C4-2B (cell line): Measurements from ENCODE around the gene MAJIN.

Experiments
- H3K27ac ChIP-seq: fragments of 450-650 bp; 2 replicates; pipeline ENCODE4 v1.5.1; 2017
- ZFX ChIP-seq: fragments of 450-650 bp; IDR thresholded peaks from 2 replicates; pipeline ENCODE4 v1.6.1; 2017
- TF ChIP-seq, protein P1 (sequence below): fragments of 450-650 bp; conservative IDR thresholded peaks from 2 replicates; pipeline ENCODE4 v1.5.1; 2017; ENCODE audit warnings: mild to moderate bottlenecking

MAJIN gene

DNA sequence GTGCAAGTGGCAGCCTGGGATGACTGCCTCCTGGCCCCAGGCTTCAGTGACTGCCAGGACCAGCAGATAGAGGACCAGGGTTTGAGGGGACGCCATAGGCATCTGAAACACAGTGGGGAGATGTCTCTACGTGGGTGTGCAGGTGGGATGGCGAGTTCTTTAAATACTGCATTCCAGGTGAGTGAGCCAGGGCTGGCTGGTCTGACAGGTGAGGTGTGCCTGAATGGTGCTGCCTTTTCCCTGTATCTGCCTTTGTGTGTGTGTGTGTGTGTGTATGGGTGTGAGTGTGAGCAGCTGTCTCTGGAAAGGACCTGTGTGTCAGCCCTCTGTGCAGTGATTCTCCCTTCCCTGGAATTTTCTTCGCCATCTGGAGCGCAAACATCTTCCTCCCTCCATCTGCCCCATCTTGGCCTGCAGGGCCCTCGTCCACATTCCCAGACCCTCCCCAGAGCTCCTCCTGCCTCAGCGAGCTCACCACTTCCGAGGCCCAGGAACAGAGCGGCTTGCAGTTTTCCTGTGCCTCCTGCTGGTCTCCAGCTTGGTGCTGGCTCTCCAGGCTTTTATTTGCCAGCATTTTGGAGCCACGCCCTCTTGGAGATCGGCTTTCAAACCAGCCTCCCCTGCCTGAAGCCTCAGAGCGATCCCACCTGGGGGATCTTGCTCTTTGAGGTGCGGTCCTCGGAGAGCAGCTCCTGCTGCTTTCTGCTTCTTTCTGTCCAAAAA is 36.4 kb downstream of the MAJIN start, which contains the start of gene GPHA2:
Gene GPHA2, minus strand, starts transcription at position 535 of the 723 bp plus-strand sequence. Its CDS starts 433 bp downstream, at position 102.
- H3K27ac ChIP-seq = no peak within 1 kb of the TSS
- TF ChIP-seq, protein P1, sequence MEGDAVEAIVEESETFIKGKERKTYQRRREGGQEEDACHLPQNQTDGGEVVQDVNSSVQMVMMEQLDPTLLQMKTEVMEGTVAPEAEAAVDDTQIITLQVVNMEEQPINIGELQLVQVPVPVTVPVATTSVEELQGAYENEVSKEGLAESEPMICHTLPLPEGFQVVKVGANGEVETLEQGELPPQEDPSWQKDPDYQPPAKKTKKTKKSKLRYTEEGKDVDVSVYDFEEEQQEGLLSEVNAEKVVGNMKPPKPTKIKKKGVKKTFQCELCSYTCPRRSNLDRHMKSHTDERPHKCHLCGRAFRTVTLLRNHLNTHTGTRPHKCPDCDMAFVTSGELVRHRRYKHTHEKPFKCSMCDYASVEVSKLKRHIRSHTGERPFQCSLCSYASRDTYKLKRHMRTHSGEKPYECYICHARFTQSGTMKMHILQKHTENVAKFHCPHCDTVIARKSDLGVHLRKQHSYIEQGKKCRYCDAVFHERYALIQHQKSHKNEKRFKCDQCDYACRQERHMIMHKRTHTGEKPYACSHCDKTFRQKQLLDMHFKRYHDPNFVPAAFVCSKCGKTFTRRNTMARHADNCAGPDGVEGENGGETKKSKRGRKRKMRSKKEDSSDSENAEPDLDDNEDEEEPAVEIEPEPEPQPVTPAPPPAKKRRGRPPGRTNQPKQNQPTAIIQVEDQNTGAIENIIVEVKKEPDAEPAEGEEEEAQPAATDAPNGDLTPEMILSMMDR = no peak
- TF ChIP-seq ZFX = no peak

DNA sequence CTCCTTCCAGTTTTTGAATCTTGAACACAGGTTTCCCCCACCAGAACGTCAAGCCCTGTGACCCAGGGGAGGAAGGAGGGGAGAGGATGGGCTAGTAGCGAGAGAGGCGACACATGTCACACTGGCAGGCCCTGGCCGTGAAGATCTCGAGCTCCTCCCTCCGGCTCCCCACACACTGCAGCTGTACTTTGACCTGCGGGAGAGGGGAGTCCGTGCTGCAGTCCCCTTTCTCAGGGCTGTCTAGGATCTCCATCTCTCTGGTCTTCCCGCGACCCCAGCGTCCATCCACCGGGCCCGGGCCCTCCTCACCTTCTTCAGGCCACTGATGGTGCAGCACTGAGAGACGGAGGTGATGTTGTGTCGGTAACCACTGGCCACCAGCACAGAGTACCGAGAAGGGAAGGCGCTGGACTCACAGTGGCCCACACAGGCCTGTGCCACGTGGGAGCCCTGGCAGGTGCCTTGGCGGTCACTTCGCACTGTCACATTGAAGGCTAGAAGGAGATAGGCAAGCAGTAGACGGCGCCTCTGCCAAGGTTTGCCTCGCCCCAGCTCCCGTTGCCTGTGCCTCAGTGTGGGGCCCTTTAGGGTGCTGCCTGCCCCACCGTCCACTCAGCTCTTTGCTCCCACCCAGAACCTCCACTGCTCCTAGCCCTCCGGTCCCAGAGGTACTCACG is 37.1 kb downstream of the MAJIN start:
- TF ChIP-seq ZFX = no peak
- TF ChIP-seq, protein P1 = no peak
- H3K27ac ChIP-seq = no peak overlapping the region

DNA sequence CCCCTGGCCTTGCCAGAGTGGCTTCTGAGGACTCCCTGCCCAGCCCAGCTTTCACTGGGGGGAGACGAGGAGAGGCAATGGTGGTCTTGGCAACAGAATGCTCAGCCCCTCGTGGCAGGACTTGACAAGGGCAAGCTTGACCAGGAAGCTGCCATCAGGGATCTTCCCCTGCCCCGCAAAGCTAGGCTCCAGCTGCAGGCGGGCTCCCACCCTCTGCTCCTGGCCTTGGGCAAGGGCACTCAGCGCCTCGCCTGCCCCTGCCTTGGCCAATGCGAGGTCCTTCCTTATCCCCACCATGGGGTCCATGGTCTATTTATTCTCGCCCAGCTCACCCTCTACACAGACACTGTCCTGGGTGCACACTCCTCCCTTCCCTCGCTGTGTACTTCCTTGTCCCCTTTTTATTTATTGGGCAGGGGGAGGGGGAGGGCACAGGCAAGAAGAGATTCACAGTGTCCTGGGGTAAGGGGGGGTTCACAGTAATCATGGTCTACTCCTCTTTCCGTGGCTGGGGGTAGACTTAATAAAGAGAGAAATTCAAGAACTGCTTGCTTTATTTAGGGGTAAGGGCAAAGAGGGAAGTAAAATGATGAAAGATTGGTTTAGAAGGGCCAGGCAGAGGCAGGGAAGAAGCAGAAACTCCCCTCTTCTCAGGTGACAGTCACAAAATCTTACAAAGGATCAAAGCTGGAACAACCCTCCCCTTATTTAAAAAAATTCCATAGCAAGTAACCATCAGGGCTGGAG is 37.8 kb downstream of the MAJIN start:
- H3K27ac ChIP-seq = no peak overlapping the region
- TF ChIP-seq, protein P1 = no peak
- TF ChIP-seq ZFX = no peak

DNA sequence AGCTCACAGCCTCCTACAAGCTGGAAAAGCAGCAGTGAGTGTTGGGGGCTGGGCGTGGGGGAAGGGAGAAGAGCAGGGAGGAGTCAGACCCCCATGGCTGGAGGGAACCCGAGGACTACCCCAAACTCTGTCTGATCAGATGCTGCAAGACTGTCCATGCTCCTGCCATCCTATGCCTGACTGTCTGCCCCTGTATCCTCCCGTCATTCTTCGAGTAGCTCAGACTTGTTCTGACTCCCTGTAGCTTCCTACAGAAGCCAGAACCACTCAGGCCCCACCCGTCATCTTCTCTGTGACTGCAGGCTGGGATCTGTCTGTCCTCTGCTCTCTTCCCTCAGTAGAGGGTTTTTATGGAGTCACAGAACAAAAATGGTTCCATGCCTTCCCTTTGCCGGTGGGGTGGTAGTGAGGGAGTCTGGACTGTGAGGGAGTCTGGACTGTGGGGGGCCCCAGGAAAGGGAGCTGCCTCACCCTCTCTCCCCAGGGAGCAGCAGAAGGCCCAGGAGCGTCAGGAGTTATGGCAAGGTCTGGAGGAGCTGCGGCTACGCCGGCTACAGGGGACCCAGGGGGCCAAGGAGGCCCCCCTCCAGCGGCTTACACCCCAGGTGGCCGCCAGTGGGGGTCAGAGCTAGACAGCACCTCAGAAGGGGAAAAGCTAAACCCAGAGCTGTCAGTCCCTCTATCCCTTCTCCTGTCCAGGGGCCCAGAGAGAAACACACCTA is 38.5 kb downstream of the MAJIN start:
- TF ChIP-seq, protein P1 = no peak
- TF ChIP-seq ZFX = no peak
- no peak overlapping the region for H3K27ac ChIP-seq

DNA sequence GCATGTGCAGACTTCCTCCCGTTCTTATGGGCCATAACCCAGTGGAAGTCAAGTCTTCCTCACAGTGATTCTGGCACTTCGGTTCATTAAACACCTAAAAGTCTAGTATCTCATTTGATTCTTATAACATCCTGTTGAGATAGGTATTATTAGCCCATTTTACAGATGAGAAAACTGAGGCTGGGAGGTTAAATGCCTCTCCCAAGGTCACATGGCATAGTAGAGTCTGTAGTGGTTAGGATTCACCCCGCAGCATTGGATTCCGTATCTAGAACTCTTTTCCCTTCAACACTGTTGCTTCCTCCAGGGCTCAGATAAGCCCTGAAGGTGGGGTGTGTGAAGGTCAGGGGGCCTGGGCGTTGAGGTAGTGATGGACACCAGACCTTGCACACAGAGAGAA is 39.6 kb downstream of the MAJIN start:
- no peak overlapping the region for H3K27ac ChIP-seq
- TF ChIP-seq, protein P1 = no peak
- no peak for TF ChIP-seq ZFX

DNA sequence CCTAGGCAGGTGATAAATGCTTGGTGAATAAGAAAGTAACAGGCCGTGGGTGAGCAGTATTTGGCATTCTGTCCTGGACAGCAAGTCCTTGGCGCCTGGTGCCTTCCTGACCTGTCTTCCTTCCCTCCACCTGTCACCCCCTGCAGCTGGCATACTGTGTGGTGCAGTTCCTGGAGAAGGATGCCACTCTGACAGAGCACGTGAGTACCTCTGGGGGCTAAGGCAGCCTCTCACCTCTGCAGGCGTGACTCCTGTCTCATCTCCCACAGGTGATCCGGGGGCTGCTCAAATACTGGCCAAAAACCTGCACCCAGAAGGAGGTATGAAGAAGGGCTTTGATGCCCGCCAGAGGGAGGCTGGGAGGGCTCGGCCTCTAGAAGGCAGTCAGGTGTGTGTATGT is 40.6 kb downstream of the MAJIN start:
- TF ChIP-seq, protein P1 = no peak
- no peak for TF ChIP-seq ZFX
- H3K27ac ChIP-seq = no peak overlapping the region
